GM18502 (cell line): ENCODE data around the gene APOO.
"Not testable (repeated sequence)": the region's sequence is repeated elsewhere in the genome, so short reads cannot be mapped to it uniquely, and the experiment has no call there.

Experiments used
- ATAC-seq: cut with Tn5 transposase; IDR thresholded peaks from one replicate; pipeline ENCODE4 v1.9.1; 2021; ENCODE audit warnings: mild to moderate bottlenecking; ENCODE audit not compliant: unreplicated experiment, poor library complexity

APOO gene

DNA sequence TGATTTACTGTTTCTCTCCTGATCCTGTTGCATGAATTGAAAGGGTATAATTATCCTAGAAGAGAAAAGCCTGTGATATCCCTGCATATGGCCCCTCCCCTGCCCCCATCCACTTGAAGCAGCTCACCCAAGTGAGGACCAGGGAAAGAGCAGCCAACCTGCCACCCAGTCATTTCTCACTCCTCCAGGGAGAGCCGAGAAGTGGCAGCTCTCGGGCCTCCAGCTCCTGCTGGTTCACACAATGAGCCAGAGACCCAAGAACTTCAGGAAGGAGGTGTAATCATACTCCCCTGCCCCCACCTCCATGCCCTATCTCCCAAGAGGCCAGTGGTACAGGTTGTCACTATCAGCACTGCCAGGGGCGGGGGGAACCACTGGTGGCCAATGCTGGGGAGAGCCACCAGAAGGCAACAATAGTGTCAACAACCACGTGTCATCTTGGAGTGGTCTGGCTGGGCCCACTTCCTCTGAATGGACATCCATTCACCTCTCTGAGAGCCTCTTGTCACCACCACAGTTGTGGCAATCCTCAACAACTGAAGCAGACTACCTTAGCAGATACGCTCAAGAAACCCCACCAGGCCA is 42.9 kb downstream of the APOO start:
- ATAC-seq, result no peak

DNA sequence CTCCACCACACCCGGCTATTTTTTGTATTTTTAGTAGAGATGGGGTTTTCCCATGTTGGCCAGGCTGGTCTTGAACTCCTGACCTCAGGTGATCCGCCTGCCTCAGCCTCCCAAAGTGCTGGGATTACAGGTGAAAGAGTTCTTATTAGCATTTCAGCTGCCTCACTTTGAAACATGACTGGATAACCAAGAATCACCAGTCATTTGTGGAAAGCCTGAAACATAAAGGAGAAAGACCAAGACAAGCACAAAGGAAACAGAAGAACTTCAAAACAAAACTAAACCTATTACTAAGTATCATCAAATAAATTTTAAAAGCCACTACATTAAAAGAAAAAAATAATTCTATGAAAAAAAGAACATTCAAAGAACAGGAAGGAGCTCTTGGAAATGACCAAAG is 45.8 kb downstream of the APOO start:
- ATAC-seq, result not testable (repeated sequence)

GRCh38 chrX:23861215-23861896 is 46.4 kb downstream of the APOO start:
- ATAC-seq, result no peak

DNA sequence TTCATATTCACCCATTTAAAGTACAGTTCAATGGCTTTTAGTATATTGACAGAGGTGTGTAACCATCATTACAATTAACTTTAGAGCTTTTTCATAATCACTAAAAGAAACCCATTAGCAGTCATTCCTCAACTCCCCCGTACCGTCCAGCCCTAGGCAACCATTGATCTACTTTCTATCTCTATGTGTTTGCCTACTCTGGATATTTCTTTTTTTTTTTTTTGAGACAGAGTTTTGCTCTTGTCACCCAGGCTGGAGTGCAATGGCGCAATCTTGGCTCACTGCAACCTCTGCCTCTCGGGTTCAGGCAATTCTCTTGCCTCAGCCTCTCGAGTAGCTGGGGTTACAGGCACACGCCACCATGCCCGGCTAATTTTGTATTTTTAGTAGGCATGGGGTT is 48.5 kb downstream of the APOO start:
- not testable (repeated sequence) for ATAC-seq

DNA sequence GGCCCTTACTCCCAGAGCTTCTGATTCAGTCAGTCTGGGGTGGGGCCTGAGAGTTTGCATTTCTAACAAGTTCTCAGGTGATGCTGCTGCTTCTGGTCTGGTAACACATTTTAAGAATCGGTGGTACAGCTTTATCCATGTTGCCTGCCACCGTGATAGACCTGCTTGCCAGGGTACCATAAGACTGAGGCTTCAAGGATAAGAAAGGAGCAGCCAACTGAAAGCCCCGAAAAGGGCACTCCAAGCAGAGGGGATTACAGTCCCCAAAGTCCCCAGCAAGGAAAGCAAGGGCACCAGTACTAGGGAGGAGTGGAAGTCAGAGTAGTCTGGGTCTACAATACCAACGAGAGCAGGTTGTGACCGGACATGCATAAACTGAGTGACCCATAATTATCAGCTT is 49.8 kb downstream of the APOO start:
- no peak for ATAC-seq

DNA sequence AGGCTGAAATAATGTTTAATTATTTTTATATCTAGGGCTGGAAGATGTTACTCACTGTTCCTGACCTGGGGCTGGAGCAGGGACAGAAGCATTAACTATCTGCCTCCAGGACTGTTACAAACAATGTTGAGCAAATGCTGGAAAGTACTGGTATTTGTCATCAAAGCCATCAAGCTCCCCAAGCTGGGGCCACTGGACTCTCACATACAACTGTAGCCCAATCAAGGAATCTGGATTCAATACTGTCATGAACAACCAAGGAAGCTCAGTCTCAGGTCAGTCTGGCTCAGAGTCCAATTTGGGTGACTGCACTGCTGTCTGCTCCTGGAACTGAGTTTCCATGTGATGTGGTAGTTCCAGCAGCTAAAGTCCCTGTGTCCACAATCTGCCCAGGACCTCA is 50.4 kb downstream of the APOO start:
- no peak for ATAC-seq

- ATAC-seq, result no peak
Measured at GRCh38 chrX:23855569-23855968, 52.2 kb downstream of the APOO start.

DNA sequence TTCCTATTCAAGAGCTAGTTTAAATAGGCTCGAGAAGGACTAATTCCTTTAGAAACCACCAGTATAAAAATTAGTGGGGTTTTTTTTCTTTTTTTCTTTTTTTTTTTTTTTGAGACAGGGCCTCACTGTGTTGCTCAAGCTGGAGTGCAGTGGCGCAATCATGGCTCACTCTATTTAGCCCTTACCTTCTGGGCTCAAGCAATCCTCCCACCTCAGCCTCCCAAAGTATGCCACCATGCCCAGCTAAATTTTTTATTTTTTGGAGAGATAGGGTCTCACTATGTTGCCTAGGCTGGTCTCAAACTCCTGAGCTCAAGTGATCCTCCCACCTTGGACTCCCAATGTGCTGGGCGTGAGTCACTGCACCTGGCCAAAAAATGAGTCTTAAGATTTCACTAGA is 52.8 kb downstream of the APOO start:
- ATAC-seq, result no peak

DNA sequence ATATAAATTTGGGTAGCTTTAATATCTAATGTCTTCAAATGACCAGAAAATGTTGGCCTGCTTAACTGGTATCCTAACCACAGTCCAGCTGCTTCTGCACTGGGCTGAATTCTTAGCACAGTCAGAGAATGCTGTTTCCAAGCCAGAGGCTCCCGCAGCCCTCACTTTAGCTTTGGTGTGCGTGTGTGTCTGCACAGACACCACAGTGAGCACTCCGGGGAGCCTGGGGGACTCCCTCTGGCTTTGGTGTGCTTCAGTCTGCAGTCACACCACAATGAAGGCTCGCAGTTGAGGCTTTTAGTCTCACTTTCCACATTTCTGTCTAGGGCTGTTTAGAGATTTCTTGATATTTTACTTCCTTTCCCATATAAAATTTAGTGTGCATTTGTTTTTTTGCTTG is 53.6 kb downstream of the APOO start:
- ATAC-seq, result no peak

- ATAC-seq, result no peak
Measured at GRCh38 chrX:23851544-23851943, 56.2 kb downstream of the APOO start.

GRCh38 chrX:23849241-23849640 is 58.5 kb downstream of the APOO start:
- no peak for ATAC-seq

- ATAC-seq, result no peak
Measured at GRCh38 chrX:23845351-23845817, 62.4 kb downstream of the APOO start.

DNA sequence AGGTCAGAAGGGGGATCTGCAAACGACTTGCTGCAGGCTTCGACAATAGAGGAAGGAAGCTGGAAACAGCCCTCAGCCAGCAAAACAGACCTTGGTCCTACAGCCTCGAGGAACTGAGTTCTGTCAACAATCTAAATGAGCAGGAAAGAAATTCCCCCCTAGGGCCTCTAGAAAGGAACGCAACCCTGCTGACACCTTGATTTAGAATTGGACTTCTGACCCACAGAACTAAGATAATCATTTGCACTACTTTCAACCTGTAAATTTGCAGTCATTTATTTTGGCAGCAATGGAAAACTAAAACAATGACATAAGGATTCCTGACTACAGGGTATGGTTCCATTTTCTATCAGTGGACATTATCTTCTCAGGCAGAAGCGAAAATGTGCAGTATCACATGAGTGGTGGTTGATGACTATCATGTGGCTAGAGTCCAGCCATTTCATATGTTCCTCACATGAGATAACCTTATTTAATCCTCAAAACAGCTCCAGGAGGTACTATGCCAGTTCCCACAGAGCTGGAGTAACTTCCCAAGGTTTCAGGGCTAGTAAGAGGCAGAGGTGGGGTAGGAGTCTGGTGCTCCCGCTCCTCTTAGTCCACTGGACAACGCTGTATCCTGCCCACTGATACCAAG is 63.1 kb downstream of the APOO start:
- ATAC-seq, result no peak

DNA sequence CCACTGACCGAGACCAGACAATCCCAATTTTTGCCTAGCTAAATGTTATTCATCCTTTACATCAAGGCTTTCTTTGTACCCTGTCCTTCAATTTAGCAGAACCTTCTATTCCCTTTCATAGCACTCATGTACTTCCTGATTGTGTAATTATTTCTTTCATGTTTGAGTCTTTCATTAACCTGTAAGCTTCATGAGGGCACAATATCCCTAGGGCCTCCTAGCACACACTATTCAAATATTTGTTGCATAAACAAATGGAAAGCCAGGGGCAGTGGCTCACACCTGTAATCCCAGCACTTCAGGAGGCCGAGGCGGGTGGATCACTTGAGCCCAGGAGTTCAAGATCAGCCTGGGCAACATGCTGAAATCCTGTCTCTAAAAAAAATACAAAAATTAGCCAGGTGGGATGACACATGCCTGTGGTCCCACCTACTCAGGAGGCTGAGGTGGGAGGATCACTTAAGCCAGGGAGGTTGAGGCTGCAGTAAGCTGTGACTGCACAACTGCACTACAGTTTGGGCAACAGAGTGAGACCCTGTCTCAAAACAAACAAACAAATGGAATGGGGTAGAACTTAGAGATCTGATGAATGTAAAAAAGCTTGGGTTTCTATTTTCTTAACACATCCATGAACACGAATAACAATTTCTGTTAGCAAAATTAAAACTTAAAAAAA is 65.8 kb downstream of the APOO start:
- no peak for ATAC-seq

- ATAC-seq, result no peak
Measured at GRCh38 chrX:23840674-23841073, 67.1 kb downstream of the APOO start.

- no peak for ATAC-seq
Measured at GRCh38 chrX:23838953-23839352, 68.8 kb downstream of the APOO start.

DNA sequence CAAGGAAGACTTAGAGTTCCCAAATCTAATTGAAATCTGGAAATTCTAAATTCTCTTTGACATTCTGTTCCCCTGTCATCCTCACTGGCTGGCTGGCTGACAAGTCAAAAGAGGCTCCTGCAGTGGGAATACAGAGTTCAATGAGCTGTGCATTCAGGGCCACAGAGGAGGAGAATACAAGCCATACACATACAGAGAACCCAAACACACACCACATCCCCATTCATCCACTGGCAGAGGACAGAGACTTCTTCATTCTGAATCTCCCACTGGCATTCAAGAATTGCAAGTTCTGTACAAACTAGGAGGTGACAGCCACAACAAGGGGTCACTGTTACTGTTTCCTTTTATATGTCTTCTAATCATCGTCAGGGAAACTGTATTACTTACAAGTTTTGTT is 75.0 kb downstream of the APOO start:
- no peak for ATAC-seq

GRCh38 chrX:23828881-23829280 is 78.9 kb downstream of the APOO start:
- no peak for ATAC-seq

DNA sequence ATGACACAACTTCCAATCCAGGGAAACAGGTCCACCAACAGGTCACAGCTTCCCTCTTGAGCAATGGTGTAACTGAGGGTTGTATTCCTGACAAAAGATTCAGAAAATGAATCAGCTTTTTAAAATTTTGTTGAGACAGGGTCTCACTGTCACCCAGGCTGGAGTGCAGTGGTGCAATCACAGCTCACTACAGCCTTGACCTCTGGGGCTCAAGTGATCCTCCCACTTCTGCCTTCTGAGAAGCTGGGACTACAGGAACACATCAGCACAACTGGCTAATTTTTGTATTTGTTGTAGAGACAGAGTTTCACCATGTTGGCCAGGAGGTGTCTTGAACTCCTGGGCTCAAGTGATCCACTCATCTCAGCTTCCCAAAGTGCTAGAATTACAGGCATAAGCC is 81.1 kb downstream of the APOO start:
- no peak for ATAC-seq

GRCh38 chrX:23826216-23826615 is 81.5 kb downstream of the APOO start:
- no peak for ATAC-seq

- ATAC-seq, result no peak
Measured at GRCh38 chrX:23825675-23826074, 82.1 kb downstream of the APOO start.
